D721Med (cell line): Measurements from ENCODE around the gene LBP.
"Not testable (repeated sequence)": the region's sequence is repeated elsewhere in the genome, so short reads cannot be mapped to it uniquely, and the experiment has no call there.

ENCODE experiments used
- DNase-seq: peaks from one replicate; pipeline ENCODE4 v3.0.0; 2011; ENCODE audit warnings: low spot score; ENCODE audit not compliant: insufficient read length
- FAIRE-seq: peaks from 2 replicates; lab custom pipeline; 2011; peaks lifted over from hg19 to GRCh38; lab: Jason Lieb, UNC
- TF ChIP-seq, protein P1 (sequence below): IDR thresholded peaks from 2 replicates; pipeline ENCODE4 v1.5.1; 2012; ENCODE audit warnings: mild to moderate bottlenecking, control low read depth; ENCODE audit not compliant: insufficient read depth; ENCODE audit errors: missing control alignments

LBP gene

DNA sequence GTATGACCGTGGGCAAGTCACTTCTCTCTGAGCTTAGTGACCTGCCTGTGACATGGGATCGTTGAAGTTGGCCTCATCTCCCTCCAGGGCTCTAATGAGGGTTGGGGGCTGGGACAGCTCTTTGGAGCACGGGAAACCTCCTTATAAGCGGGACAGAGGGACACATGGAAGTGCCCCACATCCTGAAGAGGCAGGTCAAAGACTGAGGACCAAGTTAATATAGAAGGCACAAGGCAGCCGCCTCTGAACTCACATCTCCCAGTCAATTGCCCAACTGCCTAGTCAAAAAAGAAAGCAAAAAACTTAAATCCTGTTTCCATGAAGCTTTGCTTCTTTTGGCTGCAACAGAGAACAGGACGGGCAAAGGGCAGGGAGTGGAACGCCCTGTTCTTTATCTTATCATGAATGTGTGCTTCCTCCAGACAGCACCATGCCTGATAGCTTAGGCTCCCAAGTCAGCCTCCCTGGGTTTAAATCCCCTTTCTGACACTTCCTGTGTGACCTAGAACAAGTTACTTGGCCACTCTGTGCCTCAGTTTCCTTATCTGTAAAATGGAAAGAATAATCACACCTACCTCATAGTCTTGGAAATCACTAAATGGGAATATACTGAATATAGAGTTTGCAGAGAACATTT lies 27.1 kb downstream of the LBP start:
- TF ChIP-seq, protein P1, sequence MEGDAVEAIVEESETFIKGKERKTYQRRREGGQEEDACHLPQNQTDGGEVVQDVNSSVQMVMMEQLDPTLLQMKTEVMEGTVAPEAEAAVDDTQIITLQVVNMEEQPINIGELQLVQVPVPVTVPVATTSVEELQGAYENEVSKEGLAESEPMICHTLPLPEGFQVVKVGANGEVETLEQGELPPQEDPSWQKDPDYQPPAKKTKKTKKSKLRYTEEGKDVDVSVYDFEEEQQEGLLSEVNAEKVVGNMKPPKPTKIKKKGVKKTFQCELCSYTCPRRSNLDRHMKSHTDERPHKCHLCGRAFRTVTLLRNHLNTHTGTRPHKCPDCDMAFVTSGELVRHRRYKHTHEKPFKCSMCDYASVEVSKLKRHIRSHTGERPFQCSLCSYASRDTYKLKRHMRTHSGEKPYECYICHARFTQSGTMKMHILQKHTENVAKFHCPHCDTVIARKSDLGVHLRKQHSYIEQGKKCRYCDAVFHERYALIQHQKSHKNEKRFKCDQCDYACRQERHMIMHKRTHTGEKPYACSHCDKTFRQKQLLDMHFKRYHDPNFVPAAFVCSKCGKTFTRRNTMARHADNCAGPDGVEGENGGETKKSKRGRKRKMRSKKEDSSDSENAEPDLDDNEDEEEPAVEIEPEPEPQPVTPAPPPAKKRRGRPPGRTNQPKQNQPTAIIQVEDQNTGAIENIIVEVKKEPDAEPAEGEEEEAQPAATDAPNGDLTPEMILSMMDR: no peak
- DNase-seq (no peak), FAIRE-seq (no peak)

GRCh38 chr20:38373898-38374297 lies 27.6 kb downstream of the LBP start:
- TF ChIP-seq, protein P1: no peak
- no peak for FAIRE-seq
- DNase-seq: no peak

DNA sequence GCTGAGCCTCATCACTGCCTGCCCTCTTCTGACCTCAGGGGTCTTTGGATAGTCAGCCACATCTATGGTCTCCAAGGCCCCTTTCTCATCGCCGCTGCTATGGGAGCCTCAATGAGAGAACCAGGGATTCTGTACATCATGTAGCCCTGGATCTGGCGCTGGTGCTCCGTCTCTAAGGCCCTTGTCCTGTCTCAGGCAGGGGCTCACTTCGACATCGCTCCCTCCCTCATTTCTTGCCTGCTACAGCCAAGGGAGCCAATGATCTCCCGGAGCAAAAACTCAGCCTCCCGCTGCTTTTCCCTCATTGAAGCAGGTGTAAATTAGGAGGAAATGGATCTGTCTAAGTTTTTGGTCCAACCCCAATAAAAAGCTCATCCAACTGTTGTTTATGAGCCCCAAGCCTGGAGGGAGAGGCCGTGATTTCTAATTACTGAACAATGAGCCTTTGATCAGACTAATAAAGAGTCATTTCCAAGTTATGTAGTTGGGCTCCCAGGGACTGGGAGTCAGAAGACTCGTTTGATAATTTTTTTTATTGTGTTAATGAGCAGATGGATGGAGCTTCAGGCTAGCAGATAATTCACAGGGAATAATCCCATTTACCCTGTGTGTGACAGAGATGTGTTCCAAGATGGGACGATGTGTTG lies 30.9 kb downstream of the LBP start:
- FAIRE-seq: no peak

DNA sequence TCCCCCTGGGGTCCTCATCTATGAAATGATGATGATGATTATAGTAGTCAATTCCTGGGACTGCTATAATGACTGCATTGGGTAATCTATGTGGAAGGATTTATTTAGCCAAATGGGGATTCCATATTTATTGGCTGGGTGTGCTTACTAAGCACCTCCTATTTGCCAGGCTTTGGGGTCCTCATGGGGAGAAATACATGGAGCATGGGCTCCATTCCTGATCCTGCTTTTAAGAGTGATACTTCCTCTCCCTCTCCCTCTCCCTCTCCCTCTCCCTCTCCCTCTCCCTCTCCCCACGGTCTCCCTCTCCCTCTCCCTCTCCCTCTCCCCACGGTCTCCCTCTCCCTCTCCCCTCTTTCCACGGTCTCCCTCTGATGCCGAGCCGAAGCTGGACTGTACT lies 31.6 kb downstream of the LBP start:
- not testable (repeated sequence) for FAIRE-seq, DNase-seq

More for the DNA sequence above, 30.9 kb downstream of the LBP start:
- DNase-seq: no peak
- TF ChIP-seq, protein P1: no peak

GRCh38 chr20:38383147-38383546 lies 36.9 kb downstream of the LBP start:
- DNase-seq (no peak), FAIRE-seq (no peak)
- TF ChIP-seq, protein P1: no peak

DNA sequence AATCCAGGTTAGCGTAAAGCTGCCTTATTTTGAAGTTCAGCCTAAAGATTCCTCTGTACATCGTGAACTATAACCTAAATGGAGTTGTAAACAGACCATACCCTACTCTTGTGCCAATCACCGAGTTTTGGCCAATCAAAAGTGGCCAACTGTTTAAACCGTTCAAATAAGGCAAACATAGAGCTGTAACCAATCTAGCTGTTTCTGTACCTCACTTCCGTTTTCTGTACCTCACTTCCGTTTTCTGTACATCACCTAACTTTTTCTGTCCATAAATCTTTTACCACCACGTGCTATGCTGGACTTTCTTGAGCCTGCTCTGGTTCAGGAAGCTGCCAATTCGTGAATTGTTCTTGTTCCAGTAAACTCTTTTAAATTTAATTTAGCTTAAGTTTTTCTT lies 39.7 kb downstream of the LBP start:
- DNase-seq: no peak
- TF ChIP-seq, protein P1: no peak
- no peak for FAIRE-seq

DNA sequence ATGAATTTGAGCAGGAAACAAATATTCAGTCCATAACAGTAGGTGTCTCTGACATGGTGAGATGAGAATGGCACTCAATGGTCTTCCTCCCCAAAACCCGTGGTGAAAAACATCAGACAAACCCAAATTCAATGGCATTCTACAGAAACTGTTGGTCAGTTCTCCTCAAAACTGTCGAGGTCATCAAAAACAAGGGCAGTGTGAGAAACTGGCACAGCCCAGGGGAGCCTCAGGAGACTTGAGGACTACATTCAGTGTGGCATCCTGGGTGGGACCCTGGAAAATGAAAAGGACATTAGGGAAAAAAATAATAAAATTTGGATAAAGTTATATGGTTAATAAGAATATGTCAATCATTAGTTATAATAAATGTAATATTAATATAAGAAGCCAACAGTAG lies 40.6 kb downstream of the LBP start:
- TF ChIP-seq, protein P1: no peak
- DNase-seq (no peak), FAIRE-seq (no peak)
